BLaER1 treated with 17β-estradiol and CSF1 and Interleukin-3, amounts not matched to agents 10 nM and 100 nM (cell line): Measurements from ENCODE around the gene BLVRA.

Experiments
- H3K27ac ChIP-seq, 11 experiments: shearing (Covaris generic); formaldehyde crosslinking; 2 replicates each; pipeline ENCODE4 v1.8.1; 2022
- H3K27me3 ChIP-seq, 11 experiments: shearing (Covaris generic); formaldehyde crosslinking; 2 replicates each; pipeline ENCODE4 v1.8.1; 2022
- H3K36me3 ChIP-seq, 11 experiments: shearing (Covaris generic); formaldehyde crosslinking; 2 replicates each; pipeline ENCODE4 v1.8.1; 2022
- H3K4me1 ChIP-seq, 10 experiments: shearing (Covaris generic); formaldehyde crosslinking; 2 replicates each; pipeline ENCODE4 v1.8.1; 2022
- H3K4me2 ChIP-seq, 11 experiments: shearing (Covaris generic); formaldehyde crosslinking; 2 replicates each; pipeline ENCODE4 v1.8.1; 2022
- H3K4me3 ChIP-seq, 10 experiments: shearing (Covaris generic); formaldehyde crosslinking; 2 replicates each; pipeline ENCODE4 v1.8.1; 2022
- H3K9ac ChIP-seq, 11 experiments: shearing (Covaris generic); formaldehyde crosslinking; 2 replicates each; pipeline ENCODE4 v1.8.1; 2022
- H3K9me3 ChIP-seq, 11 experiments: shearing (Covaris generic); formaldehyde crosslinking; replicated peaks in 1 of 11; 2 replicates each; pipeline ENCODE4 v1.8.1; 2022
- H4K20me1 ChIP-seq, 11 experiments: shearing (Covaris generic); formaldehyde crosslinking; 2 replicates each; pipeline ENCODE4 v1.8.1; 2022
- Cebpa-rat ChIP-seq, 11 experiments: shearing (Covaris generic); IDR thresholded peaks; 2 replicates each; pipeline ENCODE4 v1.8.1; 2022

The BLVRA gene

GRCh38 chr7:43844662-43845061, 86.2 kb downstream of the BLVRA start:
- Histone ChIP-seq H3K4me1 (peaks cover 0 to under 1% (median 0%) of the 10 kb centered on the region in 10 experiments; a peak in 1 of 20 replicates), H3K27ac (no peak overlapping the region), H3K36me3 (no peaks in the 10 kb centered on the region), H3K27me3 (peaks cover 0 to 36% (median 7%) of the 10 kb centered on the region in 11 experiments; a peak in 9 of 22 replicates), H3K4me3 (no peak overlapping the region), H3K9ac (no peak overlapping the region), H4K20me1 (no peaks in the 10 kb centered on the region; a peak in 1 of 22 replicates), H3K9me3 (no peaks in the 10 kb centered on the region), H3K4me2 (no peak overlapping the region)
- TF ChIP-seq Cebpa-rat (IDR thresholded peaks at IDR 0.05) = no peak

GRCh38 chr7:43847496-43847895, 89.0 kb downstream of the BLVRA start:
- peaks cover 0 to 55% (median 20%) of the 10 kb centered on the region in 11 experiments; a peak in 16 of 22 replicates for H3K27me3 ChIP-seq
- H3K9me3 ChIP-seq = peaks cover 11 to 17% (median 13%) of the 10 kb centered on the region in 11 experiments
- no peaks in the 10 kb centered on the region; a peak in 1 of 22 replicates for H4K20me1 ChIP-seq
- no peaks in the 10 kb centered on the region for H3K36me3 ChIP-seq
- H3K4me1 ChIP-seq = peaks cover 7 to 13% (median 11%) of the 10 kb centered on the region in 10 experiments; a peak in 19 of 20 replicates
- no peak overlapping the region for H3K4me2 ChIP-seq
- H3K9ac ChIP-seq = no peak overlapping the region
- H3K27ac ChIP-seq = no peak overlapping the region
- TF ChIP-seq Cebpa-rat (IDR thresholded peaks at IDR 0.05) = no peak
- no peak overlapping the region for H3K4me3 ChIP-seq

- Histone ChIP-seq H3K27ac (no peak overlapping the region), H3K27me3 (peaks cover 0 to 68% (median 23%) of the 10 kb centered on the region in 11 experiments; a peak in 16 of 22 replicates), H3K4me1 (peaks cover 7 to 13% (median 11%) of the 10 kb centered on the region in 10 experiments; a peak in 19 of 20 replicates), H3K36me3 (no peaks in the 10 kb centered on the region), H3K9ac (no peak overlapping the region), H3K4me3 (no peak overlapping the region), H3K4me2 (no peak overlapping the region), H4K20me1 (no peaks in the 10 kb centered on the region; a peak in 1 of 22 replicates), H3K9me3 (peaks cover 11 to 20% (median 13%) of the 10 kb centered on the region in 11 experiments)
- TF ChIP-seq Cebpa-rat (IDR thresholded peaks at IDR 0.05) = no peak
These were observed 90.6 kb downstream of the BLVRA start for GRCh38 chr7:43849047-43849446.

- no peaks in the 10 kb centered on the region; a peak in 1 of 22 replicates for H4K20me1 ChIP-seq
- peaks cover 0 to 61% (median 23%) of the 10 kb centered on the region in 11 experiments; a peak in 16 of 22 replicates for H3K27me3 ChIP-seq
- TF ChIP-seq Cebpa-rat (IDR thresholded peaks at IDR 0.05) = no peak
- peaks cover 11 to 20% (median 13%) of the 10 kb centered on the region in 11 experiments for H3K9me3 ChIP-seq
- H3K27ac ChIP-seq = no peak overlapping the region
- no peaks in the 10 kb centered on the region for H3K36me3 ChIP-seq
- no peak overlapping the region for H3K9ac ChIP-seq
- H3K4me1 ChIP-seq = peaks cover 7 to 13% (median 11%) of the 10 kb centered on the region in 10 experiments; a peak in 19 of 20 replicates
- H3K4me3 ChIP-seq = no peak overlapping the region
- H3K4me2 ChIP-seq = peak overlapping the region; percentile 17 to 59 (median 31); a peak in 17 of 22 replicates
These were observed 92.1 kb downstream of the BLVRA start for GRCh38 chr7:43850348-43851116.

GRCh38 chr7:43851805-43852204, 93.3 kb downstream of the BLVRA start:
- Histone ChIP-seq H3K27ac (no peak overlapping the region), H3K36me3 (no peaks in the 10 kb centered on the region), H3K9ac (no peak overlapping the region), H3K4me1 (peaks cover 7 to 13% (median 11%) of the 10 kb centered on the region in 10 experiments; a peak in 19 of 20 replicates), H3K27me3 (peaks cover 0 to 54% (median 23%) of the 10 kb centered on the region in 11 experiments; a peak in 16 of 22 replicates), H3K4me2 (no peak overlapping the region), H3K9me3 (peaks cover 11 to 20% (median 13%) of the 10 kb centered on the region in 11 experiments), H3K4me3 (no peak overlapping the region), H4K20me1 (no peaks in the 10 kb centered on the region)
- no peak for TF ChIP-seq Cebpa-rat (IDR thresholded peaks at IDR 0.05)

- no peak for TF ChIP-seq Cebpa-rat (IDR thresholded peaks at IDR 0.05)
- no peak overlapping the region for H3K4me3 ChIP-seq
- no peak overlapping the region for H3K4me2 ChIP-seq
- peaks cover 0 to 32% (median 23%) of the 10 kb centered on the region in 11 experiments; a peak in 16 of 22 replicates for H3K27me3 ChIP-seq
- H3K27ac ChIP-seq = no peak overlapping the region
- peaks cover 4 to 8% (median 6%) of the 10 kb centered on the region in 10 experiments; a peak in 18 of 20 replicates for H3K4me1 ChIP-seq
- no peak overlapping the region for H3K9ac ChIP-seq
- no peaks in the 10 kb centered on the region for H3K36me3 ChIP-seq
- peaks cover 28 to 40% (median 35%) of the 10 kb centered on the region in 11 experiments for H3K9me3 ChIP-seq
- no peaks in the 10 kb centered on the region for H4K20me1 ChIP-seq
These were observed 96.7 kb downstream of the BLVRA start for GRCh38 chr7:43855176-43855575.

GRCh38 chr7:43856316-43856715, 97.8 kb downstream of the BLVRA start:
- Histone ChIP-seq H3K9me3 (peaks cover 29 to 43% (median 36%) of the 10 kb centered on the region in 11 experiments), H4K20me1 (no peaks in the 10 kb centered on the region), H3K4me1 (no peaks in the 10 kb centered on the region), H3K27me3 (peaks cover 0 to 28% (median 16%) of the 10 kb centered on the region in 11 experiments; a peak in 16 of 22 replicates), H3K27ac (no peak overlapping the region), H3K36me3 (no peaks in the 10 kb centered on the region), H3K4me3 (no peak overlapping the region), H3K9ac (no peak overlapping the region), H3K4me2 (no peak overlapping the region)
- no peak for TF ChIP-seq Cebpa-rat (IDR thresholded peaks at IDR 0.05)
